ENCODE measurements around the gene NPTN. TPM values are rescaled to one million over a fixed set of nuclear protein-coding genes. Genes with fewer than 3 reads are reported as not detected.

NPTN gene
- total RNA-seq: 141 TPM

GRCh38 chr15:73633111-73633990 is at the start of gene NPTN:
Gene NPTN (minus strand): TSS chr15:73633389. CDS start chr15:73633215, 174 bp downstream.

Other genes starting within 250 kb of the NPTN start
- not detected for gene REC114, start 190.2 kb downstream of the NPTN start, total RNA-seq
- 37.1 TPM for gene CD276, start 51.0 kb upstream of the NPTN start, total RNA-seq
- gene INSYN1, start 120.0 kb upstream of the NPTN start, total RNA-seq: 36.0 TPM
- gene TBC1D21, start 240.2 kb upstream of the NPTN start, total RNA-seq: not detected